Activated CD4-positive, alpha-beta T cell treated with anti-CD3 and anti-CD28 coated beads for 1 hour (primary cell): Measurements from ENCODE around the gene F10.
"Not testable (repeated sequence)": the region's sequence is repeated elsewhere in the genome, so short reads cannot be mapped to it uniquely, and the experiment has no call there.

Source experiments
- DNase-seq: peaks from one replicate; pipeline ENCODE4 v3.0.0-alpha.2; 2020

F10 gene

GRCh38 chr13:113086991-113087922 lies 35.3 kb upstream of the F10 start:
- DNase-seq: no peak

GRCh38 chr13:113087923-113088690 lies 34.5 kb upstream of the F10 start:
- no peak for DNase-seq

- DNase-seq: no peak
These were observed 33.9 kb upstream of the F10 start for GRCh38 chr13:113088691-113089020.

- DNase-seq: no peak
These were observed 32.7 kb upstream of the F10 start for GRCh38 chr13:113089693-113090414.

GRCh38 chr13:113090415-113090770 lies 32.2 kb upstream of the F10 start:
- no peak for DNase-seq

GRCh38 chr13:113090806-113091205 lies 31.8 kb upstream of the F10 start:
- no peak for DNase-seq

GRCh38 chr13:113091211-113091771 lies 31.3 kb upstream of the F10 start:
- DNase-seq: no peak

- DNase-seq: no peak
These were observed 30.5 kb upstream of the F10 start for GRCh38 chr13:113091891-113092775.

- DNase-seq: no peak
These were observed 29.6 kb upstream of the F10 start for GRCh38 chr13:113092776-113093579.

- no peak for DNase-seq
These were observed 28.8 kb upstream of the F10 start for GRCh38 chr13:113093580-113094409.

GRCh38 chr13:113094410-113094800 lies 28.2 kb upstream of the F10 start:
- DNase-seq: no peak

- DNase-seq: no peak
These were observed 27.2 kb upstream of the F10 start for GRCh38 chr13:113095146-113096051.

- no peak for DNase-seq
These were observed 26.4 kb upstream of the F10 start for GRCh38 chr13:113096052-113096744.

GRCh38 chr13:113096745-113097305 lies 25.8 kb upstream of the F10 start:
- DNase-seq: no peak

GRCh38 chr13:113097651-113098050 lies 24.9 kb upstream of the F10 start:
- DNase-seq: no peak

- DNase-seq: no peak
These were observed 24.4 kb upstream of the F10 start for GRCh38 chr13:113098162-113098732.

GRCh38 chr13:113099142-113099541 lies 23.5 kb upstream of the F10 start:
- no peak for DNase-seq

- DNase-seq: not testable (repeated sequence)
These were observed 20.3 kb upstream of the F10 start for GRCh38 chr13:113102302-113102701.
